Type B pancreatic cell (in vitro differentiated cells): ENCODE data around the gene DNAI2. TPM values are rescaled to one million over a fixed set of nuclear protein-coding genes. Genes with fewer than 3 reads are reported as not detected.

Experiments used
- DNase-seq: peaks from one replicate; pipeline ENCODE4 v3.0.0; 2021; ENCODE audit warnings: mixed read lengths; ENCODE audit not compliant: unreplicated experiment; ENCODE audit errors: extremely low spot score
- H3K27ac Mint-ChIP-seq: 2 replicates; pipeline ENCODE4 v1.8.0; 2021; ENCODE audit warnings: mild to moderate bottlenecking, mixed read lengths
- H3K27me3 Mint-ChIP-seq: 2 replicates; pipeline ENCODE4 v1.8.0; 2021; ENCODE audit warnings: mixed read lengths
- H3K36me3 Mint-ChIP-seq: 2 replicates; pipeline ENCODE4 v1.8.0; 2021; ENCODE audit warnings: mixed read lengths
- H3K4me1 Mint-ChIP-seq: one replicate; pipeline ENCODE4 v1.8.0; 2021; ENCODE audit warnings: mixed read lengths; ENCODE audit not compliant: unreplicated experiment
- H3K4me3 Mint-ChIP-seq: 2 replicates; pipeline ENCODE4 v1.8.0; 2021; ENCODE audit warnings: mild to moderate bottlenecking, mixed read lengths
- H3K9me3 Mint-ChIP-seq: 2 replicates; pipeline ENCODE4 v1.8.0; 2021; ENCODE audit warnings: mixed read lengths
- total RNA-seq: library from RNA; stranded (reverse); gene quantifications from 2 replicates; pipeline ENCODE4 v1.2.1, GENCODE V29; 2021; ENCODE audit warnings: low replicate concordance
- TF ChIP-seq, protein P1 (sequence below): fragments of 200-600 bp; sonication (generic); conservative IDR thresholded peaks from 2 replicates; pipeline ENCODE4 v1.5.0; 2021; ENCODE audit warnings: antibody characterized with exemption, mild to moderate bottlenecking

The DNAI2 gene
- total RNA-seq, 1 donor from 2014 or later = 0.87 TPM

DNA sequence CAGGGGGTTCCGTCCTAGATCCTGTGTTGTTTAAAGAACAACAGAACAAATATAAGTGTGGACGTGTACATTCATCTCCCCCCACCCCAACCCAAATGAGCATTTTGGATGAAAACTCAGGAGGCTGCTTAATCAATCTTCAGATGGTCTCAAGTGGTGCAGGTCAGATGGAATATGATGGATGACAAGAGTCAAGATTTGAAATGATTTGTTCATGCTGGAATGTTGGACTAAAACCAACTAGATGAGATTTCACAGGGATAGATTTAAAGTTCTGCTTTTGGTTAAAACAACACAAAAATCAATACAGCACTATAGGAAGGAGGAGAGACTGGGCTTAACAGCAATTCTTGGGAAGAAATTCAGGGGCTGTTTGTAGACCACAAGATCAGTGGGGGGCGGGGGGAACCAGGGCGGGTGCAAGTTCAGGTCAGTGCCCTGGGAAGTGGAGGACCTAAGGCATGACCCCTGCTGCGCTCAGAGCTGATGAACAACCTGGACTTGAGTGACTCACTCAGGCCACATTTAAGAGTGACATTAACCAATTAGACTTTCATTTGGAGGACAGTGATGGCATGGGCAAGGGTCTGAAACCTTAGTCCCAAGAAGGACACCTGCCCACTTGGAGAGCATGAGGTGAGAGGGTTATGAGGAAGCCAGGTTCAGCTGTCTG lies 45.6 kb upstream of the DNAI2 start:
- Mint-ChIP-seq H3K27me3 (peaks cover 10% of the 10 kb centered on the region), H3K27ac (no peak overlapping the region), H3K4me1 (peaks cover 22% of the 10 kb centered on the region), H3K9me3 (peaks cover 4% of the 10 kb centered on the region), H3K4me3 (no peak overlapping the region), H3K36me3 (no peaks in the 10 kb centered on the region)
- TF ChIP-seq, protein P1, sequence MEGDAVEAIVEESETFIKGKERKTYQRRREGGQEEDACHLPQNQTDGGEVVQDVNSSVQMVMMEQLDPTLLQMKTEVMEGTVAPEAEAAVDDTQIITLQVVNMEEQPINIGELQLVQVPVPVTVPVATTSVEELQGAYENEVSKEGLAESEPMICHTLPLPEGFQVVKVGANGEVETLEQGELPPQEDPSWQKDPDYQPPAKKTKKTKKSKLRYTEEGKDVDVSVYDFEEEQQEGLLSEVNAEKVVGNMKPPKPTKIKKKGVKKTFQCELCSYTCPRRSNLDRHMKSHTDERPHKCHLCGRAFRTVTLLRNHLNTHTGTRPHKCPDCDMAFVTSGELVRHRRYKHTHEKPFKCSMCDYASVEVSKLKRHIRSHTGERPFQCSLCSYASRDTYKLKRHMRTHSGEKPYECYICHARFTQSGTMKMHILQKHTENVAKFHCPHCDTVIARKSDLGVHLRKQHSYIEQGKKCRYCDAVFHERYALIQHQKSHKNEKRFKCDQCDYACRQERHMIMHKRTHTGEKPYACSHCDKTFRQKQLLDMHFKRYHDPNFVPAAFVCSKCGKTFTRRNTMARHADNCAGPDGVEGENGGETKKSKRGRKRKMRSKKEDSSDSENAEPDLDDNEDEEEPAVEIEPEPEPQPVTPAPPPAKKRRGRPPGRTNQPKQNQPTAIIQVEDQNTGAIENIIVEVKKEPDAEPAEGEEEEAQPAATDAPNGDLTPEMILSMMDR = no peak
- DNase-seq = no peak

DNA sequence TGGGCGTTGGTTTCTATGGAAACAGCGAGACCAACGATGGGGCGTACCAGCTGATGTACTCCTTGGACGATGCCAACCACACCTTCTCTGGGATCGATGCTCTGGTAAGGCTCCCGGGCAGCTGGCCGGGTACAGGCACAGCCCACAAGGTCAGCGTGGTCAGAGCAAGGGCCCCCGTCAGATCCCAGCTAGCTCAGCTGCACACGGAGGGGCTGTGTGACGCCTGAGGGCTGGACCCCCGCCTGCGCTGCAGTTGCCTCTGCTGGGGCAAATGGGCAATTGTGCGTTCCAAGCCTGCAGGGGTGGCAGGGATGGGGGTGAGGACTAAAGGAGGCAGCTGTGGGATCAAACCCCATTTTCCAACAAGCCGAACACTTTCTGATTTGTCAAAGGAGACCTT lies 43.1 kb upstream of the DNAI2 start:
- TF ChIP-seq, protein P1 = no peak
- Mint-ChIP-seq H3K27me3 (peaks cover 7% of the 10 kb centered on the region), H3K4me3 (no peak overlapping the region), H3K27ac (no peak overlapping the region), H3K36me3 (no peaks in the 10 kb centered on the region), H3K4me1 (peaks cover 17% of the 10 kb centered on the region), H3K9me3 (peaks cover 4% of the 10 kb centered on the region)
- DNase-seq = no peak

DNA sequence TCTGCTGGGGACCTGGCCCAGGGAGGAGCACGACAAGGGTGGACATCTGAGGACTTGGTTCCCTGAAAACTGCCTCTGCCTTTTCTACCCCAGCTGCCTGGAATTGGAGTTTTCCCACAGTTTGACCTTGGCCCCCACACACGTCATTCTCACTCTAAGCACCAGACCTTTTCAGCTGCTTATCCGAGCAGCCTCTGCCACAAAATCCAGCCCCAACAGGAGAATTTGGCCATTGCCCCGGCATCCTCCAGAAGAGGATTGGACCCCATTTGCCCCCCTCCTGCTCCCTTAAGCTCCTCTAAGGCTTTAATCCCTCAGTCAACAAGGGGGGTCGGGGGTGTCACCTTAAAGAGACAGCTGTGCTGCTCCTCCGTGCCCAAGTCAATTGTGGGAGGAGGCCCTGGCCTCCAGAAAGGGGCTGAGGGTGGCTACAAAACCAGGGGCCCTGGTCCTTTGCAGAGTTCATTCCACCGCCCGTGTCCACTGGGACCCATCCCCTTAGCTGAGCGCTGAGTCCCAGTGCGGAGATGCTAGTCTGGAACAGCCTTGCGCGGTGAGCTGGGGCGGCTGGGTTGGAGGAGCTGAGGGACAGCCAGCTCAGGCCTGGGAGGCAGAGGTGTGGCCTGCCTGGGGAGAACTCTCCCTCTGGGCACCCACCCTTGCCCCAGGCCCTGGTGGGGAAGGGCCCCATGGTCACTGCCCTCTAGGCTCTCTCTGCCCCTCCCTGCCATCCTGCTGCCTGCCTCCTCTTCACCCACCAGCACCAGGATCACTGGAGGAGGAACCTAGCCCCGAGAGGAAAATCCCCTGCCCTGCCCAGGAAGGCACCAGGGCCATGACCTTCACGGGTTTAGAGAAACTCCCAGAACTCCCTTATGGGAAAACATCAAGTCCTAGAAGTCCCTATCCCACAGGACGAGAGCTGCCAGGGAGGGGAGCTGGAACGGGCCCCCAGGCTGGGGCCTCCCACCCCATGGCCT lies 41.8 kb upstream of the DNAI2 start:
- H3K27ac Mint-ChIP-seq = no peak overlapping the region
- no peak overlapping the region for H3K4me3 Mint-ChIP-seq
- TF ChIP-seq, protein P1 = no peak
- peaks cover 11% of the 10 kb centered on the region for H3K4me1 Mint-ChIP-seq
- peaks cover 3% of the 10 kb centered on the region for H3K27me3 Mint-ChIP-seq
- H3K36me3 Mint-ChIP-seq = no peaks in the 10 kb centered on the region
- DNase-seq = no peak
- peaks cover 4% of the 10 kb centered on the region for H3K9me3 Mint-ChIP-seq

DNA sequence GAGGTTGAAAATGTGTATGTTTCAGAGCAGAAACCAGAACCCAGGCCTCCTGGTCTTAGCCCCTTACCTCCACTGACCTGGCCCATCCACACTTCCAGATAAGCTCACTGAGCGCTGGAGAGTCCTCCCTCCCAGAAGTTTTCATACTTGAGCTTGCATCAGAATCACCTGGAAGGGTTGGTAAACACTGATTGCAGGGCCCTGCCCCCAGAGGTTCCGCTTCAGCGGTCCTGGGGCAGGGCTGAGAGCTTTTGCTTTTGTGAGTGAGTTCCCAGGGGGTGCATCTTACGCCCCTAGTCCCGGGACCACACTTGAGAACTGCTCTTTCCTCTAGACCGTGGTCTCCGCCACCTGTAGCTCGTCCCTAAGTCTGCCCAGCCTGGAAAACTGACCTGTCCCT lies 40.1 kb upstream of the DNAI2 start:
- DNase-seq = no peak
- TF ChIP-seq, protein P1 = no peak
- Mint-ChIP-seq H3K36me3 (no peaks in the 10 kb centered on the region), H3K4me1 (peaks cover 7% of the 10 kb centered on the region), H3K27me3 (peaks cover 3% of the 10 kb centered on the region), H3K9me3 (peaks cover under 1% of the 10 kb centered on the region), H3K4me3 (no peak overlapping the region), H3K27ac (no peak overlapping the region)

DNA sequence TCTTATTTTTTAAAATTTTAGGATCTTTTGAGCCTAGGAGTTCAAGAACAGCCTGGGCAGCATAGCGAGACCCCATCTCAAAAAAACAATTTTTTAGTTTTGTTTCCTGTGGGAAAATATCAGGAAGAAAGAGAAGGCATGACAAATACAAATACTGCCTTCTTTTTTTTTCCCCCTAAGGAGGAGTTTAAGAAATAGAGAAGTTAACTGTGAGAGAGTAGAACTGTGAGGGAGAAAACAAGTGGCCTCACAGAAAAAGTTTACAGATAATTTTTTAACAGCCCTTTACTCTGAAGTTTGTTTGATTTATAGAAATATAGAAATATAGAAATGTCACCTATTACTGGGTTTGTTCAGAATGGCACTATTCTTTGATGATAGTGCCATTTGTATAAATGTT lies 39.5 kb upstream of the DNAI2 start:
- peaks cover 7% of the 10 kb centered on the region for H3K4me1 Mint-ChIP-seq
- H3K9me3 Mint-ChIP-seq = no peaks in the 10 kb centered on the region
- peaks cover 3% of the 10 kb centered on the region for H3K27me3 Mint-ChIP-seq
- no peak for DNase-seq
- TF ChIP-seq, protein P1 = no peak
- H3K4me3 Mint-ChIP-seq = no peak overlapping the region
- H3K36me3 Mint-ChIP-seq = no peaks in the 10 kb centered on the region
- H3K27ac Mint-ChIP-seq = no peak overlapping the region
